Activated CD4-positive, alpha-beta T cell treated with anti-CD3 and anti-CD28 coated beads, Interleukin-2, amount 50 U/mL, for 48 hours (primary cell): ENCODE measurements around the gene BLOC1S4.

ENCODE experiments used
- DNase-seq, 2 experiments: peaks; one replicate each; pipeline ENCODE4 v3.0.0-alpha.2; 2020

The BLOC1S4 gene

GRCh38 chr4:6692806-6693205, 23.2 kb upstream of the BLOC1S4 start:
- DNase-seq: no peak

GRCh38 chr4:6693231-6694176, 22.5 kb upstream of the BLOC1S4 start, which contains the start of gene S100P:
TSS of gene S100P (plus strand) at chr4:6693878. CDS start at chr4:6693933, 55 bp downstream.
- no peak for DNase-seq

GRCh38 chr4:6694177-6694901, 21.6 kb upstream of the BLOC1S4 start:
- no peak for DNase-seq

GRCh38 chr4:6695660-6696610, 20.0 kb upstream of the BLOC1S4 start:
- peak; percentile 47 to 56 for DNase-seq

- no peak for DNase-seq
Measured at GRCh38 chr4:6696611-6697010, 19.4 kb upstream of the BLOC1S4 start.

GRCh38 chr4:6697131-6697530, 18.8 kb upstream of the BLOC1S4 start:
- DNase-seq: no peak

GRCh38 chr4:6699388-6699787, 16.6 kb upstream of the BLOC1S4 start:
- no peak for DNase-seq

GRCh38 chr4:6699903-6700302, 16.1 kb upstream of the BLOC1S4 start:
- no peak for DNase-seq

GRCh38 chr4:6701371-6701770, 14.6 kb upstream of the BLOC1S4 start:
- DNase-seq: peak; percentile 56 to 66

GRCh38 chr4:6702761-6703160, 13.2 kb upstream of the BLOC1S4 start:
- no peak for DNase-seq

- DNase-seq: no peak
Measured at GRCh38 chr4:6703786-6704185, 12.2 kb upstream of the BLOC1S4 start.

- DNase-seq: no peak
Measured at GRCh38 chr4:6705646-6706045, 10.3 kb upstream of the BLOC1S4 start.

- DNase-seq: no peak
Measured at GRCh38 chr4:6706173-6706572, 9.8 kb upstream of the BLOC1S4 start.

GRCh38 chr4:6709230-6710114, 6.5 kb upstream of the BLOC1S4 start, which contains the start of gene MRFAP1L1:
TSS of gene MRFAP1L1 (minus strand) at chr4:6709865. CDS start at chr4:6709629, 236 bp downstream.
- peak; percentile 96 to 97 for DNase-seq

- no peak for DNase-seq
Measured at GRCh38 chr4:6710282-6710681, 5.7 kb upstream of the BLOC1S4 start.

- DNase-seq: no peak
Measured at GRCh38 chr4:6710996-6711395, 5.0 kb upstream of the BLOC1S4 start.

GRCh38 chr4:6714954-6715353, 1.0 kb upstream of the BLOC1S4 start:
- DNase-seq: no peak

- no peak for DNase-seq
Measured at GRCh38 chr4:6715704-6716017, 313 bp upstream of the BLOC1S4 start.

- no peak for DNase-seq
Measured at GRCh38 chr4:6716958-6717655, 1.1 kb downstream of the BLOC1S4 start.

- DNase-seq: no peak
Measured at GRCh38 chr4:6718932-6719610, 3.1 kb downstream of the BLOC1S4 start.
